HepG2 (cell line): ENCODE measurements around the gene TBC1D1.

Experiments used
- BRCA1 ChIP-seq: sonication (generic); formaldehyde crosslinking; IDR thresholded peaks from 2 replicates; pipeline ENCODE4 v1.4.0; 2020; ENCODE audit warnings: missing genetic modification reagents
- GZF1 ChIP-seq: sonication (generic); formaldehyde crosslinking; IDR thresholded peaks from 2 replicates; pipeline ENCODE4 v1.5.1; 2020; ENCODE audit warnings: mild to moderate bottlenecking, missing genetic modification reagents
- HDAC1 ChIP-seq: sonication (generic); formaldehyde crosslinking; IDR thresholded peaks from 2 replicates; pipeline ENCODE4 v1.5.1; 2020; ENCODE audit warnings: mild to moderate bottlenecking, missing genetic modification reagents
- HIVEP1 ChIP-seq: sonication (generic); formaldehyde crosslinking; IDR thresholded peaks from 2 replicates; pipeline ENCODE4 v1.4.0; 2020; ENCODE audit warnings: mild to moderate bottlenecking, missing genetic modification reagents
- KDM1A ChIP-seq: IDR thresholded peaks from 2 replicates; pipeline ENCODE4 v1.6.1; 2016; ENCODE audit warnings: missing compliant biosample characterization
- POLR2A ChIP-seq, 2 experiments: IDR thresholded peaks; 2 replicates each; pipeline ENCODE4 v1.6.1; 2011; ENCODE audit warnings: low read depth in 2 of 2, low read length in 2 of 2, mild to moderate bottlenecking in 1 of 2, moderate library complexity in 1 of 2; ENCODE audit not compliant: insufficient read depth in 1 of 2
- SAP130 ChIP-seq: IDR thresholded peaks from 2 replicates; pipeline ENCODE4 v1.6.1; 2016; ENCODE audit warnings: low read depth
- SNAI1 ChIP-seq: sonication (generic); formaldehyde crosslinking; IDR thresholded peaks from 2 replicates; pipeline ENCODE4 v1.5.0; 2020; ENCODE audit warnings: mild to moderate bottlenecking, missing genetic modification reagents, borderline replicate concordance
- SOX6 ChIP-seq, 2 experiments: fragments of 450-650 bp in 1 of 2; sonication (generic) in 1 of 2; formaldehyde crosslinking in 1 of 2; IDR thresholded peaks; 2 replicates each; pipeline versions ENCODE4 v1.4.0 to v1.6.1; 2017 to 2020; ENCODE audit warnings: antibody characterized with exemption in 1 of 2, mild to moderate bottlenecking in 1 of 2, missing genetic modification reagents in 1 of 2
- ZNF335 ChIP-seq: sonication (generic); formaldehyde crosslinking; IDR thresholded peaks from 2 replicates; pipeline ENCODE4 v1.4.0; 2020; ENCODE audit warnings: missing genetic modification reagents
- ZNF569 ChIP-seq: sonication (generic); formaldehyde crosslinking; IDR thresholded peaks from 2 replicates; pipeline ENCODE4 v1.5.0; 2020; ENCODE audit warnings: mild to moderate bottlenecking, missing genetic modification reagents, moderate library complexity, borderline replicate concordance
- TF ChIP-seq, protein P1 (sequence below), 2 experiments: IDR thresholded peaks; 2 replicates each; pipeline ENCODE4 v1.6.1; 2011 to 2012; ENCODE audit warnings: low read length in 2 of 2, borderline replicate concordance in 1 of 2, low read depth in 1 of 2, mild to moderate bottlenecking in 1 of 2, moderate library complexity in 1 of 2
- TF ChIP-seq, protein P2 (sequence below): sonication (generic); formaldehyde crosslinking; IDR thresholded peaks from 2 replicates; pipeline ENCODE4 v1.8.1; 2023; ENCODE audit warnings: mild to moderate bottlenecking, missing genetic modification reagents
- TF ChIP-seq, protein P3 (sequence below): sonication (generic); formaldehyde crosslinking; IDR thresholded peaks from 2 replicates; pipeline ENCODE4 v1.5.0; 2020; ENCODE audit warnings: mild to moderate bottlenecking, missing genetic modification reagents, moderate library complexity

DNA sequence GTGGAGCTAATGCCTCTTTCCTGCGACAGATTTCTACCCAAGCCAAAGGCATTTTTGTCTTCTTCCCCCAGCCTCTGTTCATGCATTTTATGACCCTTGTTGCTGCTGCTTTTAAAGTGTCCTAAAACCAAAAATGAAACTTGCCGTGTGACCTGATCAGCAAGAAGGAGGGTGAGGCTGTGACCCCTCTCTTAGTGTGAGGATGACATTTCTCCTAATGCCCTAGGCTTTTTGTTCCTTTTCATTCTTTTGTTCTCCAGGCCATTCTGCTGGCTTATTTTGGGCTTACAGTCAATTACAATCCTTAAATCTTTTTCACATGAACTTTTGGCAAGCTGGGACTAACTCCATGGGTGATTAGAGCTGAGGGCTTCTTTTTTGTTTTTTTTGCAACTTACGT, 103.7 kb downstream of the TBC1D1 start:
- TF ChIP-seq, protein P1, sequence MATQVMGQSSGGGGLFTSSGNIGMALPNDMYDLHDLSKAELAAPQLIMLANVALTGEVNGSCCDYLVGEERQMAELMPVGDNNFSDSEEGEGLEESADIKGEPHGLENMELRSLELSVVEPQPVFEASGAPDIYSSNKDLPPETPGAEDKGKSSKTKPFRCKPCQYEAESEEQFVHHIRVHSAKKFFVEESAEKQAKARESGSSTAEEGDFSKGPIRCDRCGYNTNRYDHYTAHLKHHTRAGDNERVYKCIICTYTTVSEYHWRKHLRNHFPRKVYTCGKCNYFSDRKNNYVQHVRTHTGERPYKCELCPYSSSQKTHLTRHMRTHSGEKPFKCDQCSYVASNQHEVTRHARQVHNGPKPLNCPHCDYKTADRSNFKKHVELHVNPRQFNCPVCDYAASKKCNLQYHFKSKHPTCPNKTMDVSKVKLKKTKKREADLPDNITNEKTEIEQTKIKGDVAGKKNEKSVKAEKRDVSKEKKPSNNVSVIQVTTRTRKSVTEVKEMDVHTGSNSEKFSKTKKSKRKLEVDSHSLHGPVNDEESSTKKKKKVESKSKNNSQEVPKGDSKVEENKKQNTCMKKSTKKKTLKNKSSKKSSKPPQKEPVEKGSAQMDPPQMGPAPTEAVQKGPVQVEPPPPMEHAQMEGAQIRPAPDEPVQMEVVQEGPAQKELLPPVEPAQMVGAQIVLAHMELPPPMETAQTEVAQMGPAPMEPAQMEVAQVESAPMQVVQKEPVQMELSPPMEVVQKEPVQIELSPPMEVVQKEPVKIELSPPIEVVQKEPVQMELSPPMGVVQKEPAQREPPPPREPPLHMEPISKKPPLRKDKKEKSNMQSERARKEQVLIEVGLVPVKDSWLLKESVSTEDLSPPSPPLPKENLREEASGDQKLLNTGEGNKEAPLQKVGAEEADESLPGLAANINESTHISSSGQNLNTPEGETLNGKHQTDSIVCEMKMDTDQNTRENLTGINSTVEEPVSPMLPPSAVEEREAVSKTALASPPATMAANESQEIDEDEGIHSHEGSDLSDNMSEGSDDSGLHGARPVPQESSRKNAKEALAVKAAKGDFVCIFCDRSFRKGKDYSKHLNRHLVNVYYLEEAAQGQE (IDR thresholded peaks at IDR 0.05; ENCODE audit: borderline replicate concordance in 1 of 2, low read depth in 1 of 2, low read length in 2 of 2) = no peak
- no peak for TF ChIP-seq HDAC1
- no peak for TF ChIP-seq GZF1 (CRISPR knock-in tag)
- no peak for TF ChIP-seq SNAI1 (CRISPR knock-in tag)
- TF ChIP-seq POLR2A (IDR thresholded peaks at IDR 0.05; ENCODE audit: insufficient read depth in 1 of 2, low read depth in 2 of 2, low read length in 2 of 2) = no peak
- TF ChIP-seq SOX6 (IDR thresholded peaks at IDR 0.05) = no peak
- no peak for TF ChIP-seq SOX6 (CRISPR knock-in tag; IDR thresholded peaks at IDR 0.05)
- TF ChIP-seq, protein P2, sequence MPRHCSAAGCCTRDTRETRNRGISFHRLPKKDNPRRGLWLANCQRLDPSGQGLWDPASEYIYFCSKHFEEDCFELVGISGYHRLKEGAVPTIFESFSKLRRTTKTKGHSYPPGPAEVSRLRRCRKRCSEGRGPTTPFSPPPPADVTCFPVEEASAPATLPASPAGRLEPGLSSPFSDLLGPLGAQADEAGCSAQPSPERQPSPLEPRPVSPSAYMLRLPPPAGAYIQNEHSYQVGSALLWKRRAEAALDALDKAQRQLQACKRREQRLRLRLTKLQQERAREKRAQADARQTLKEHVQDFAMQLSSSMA (CRISPR knock-in tag) = no peak
- TF ChIP-seq SAP130 (CRISPR knock-in tag) = no peak
- TF ChIP-seq BRCA1 (CRISPR knock-in tag) = no peak
- no peak for TF ChIP-seq ZNF335
- TF ChIP-seq HIVEP1 (CRISPR knock-in tag) = no peak
- no peak for TF ChIP-seq KDM1A (CRISPR knock-in tag)
- TF ChIP-seq, protein P3, sequence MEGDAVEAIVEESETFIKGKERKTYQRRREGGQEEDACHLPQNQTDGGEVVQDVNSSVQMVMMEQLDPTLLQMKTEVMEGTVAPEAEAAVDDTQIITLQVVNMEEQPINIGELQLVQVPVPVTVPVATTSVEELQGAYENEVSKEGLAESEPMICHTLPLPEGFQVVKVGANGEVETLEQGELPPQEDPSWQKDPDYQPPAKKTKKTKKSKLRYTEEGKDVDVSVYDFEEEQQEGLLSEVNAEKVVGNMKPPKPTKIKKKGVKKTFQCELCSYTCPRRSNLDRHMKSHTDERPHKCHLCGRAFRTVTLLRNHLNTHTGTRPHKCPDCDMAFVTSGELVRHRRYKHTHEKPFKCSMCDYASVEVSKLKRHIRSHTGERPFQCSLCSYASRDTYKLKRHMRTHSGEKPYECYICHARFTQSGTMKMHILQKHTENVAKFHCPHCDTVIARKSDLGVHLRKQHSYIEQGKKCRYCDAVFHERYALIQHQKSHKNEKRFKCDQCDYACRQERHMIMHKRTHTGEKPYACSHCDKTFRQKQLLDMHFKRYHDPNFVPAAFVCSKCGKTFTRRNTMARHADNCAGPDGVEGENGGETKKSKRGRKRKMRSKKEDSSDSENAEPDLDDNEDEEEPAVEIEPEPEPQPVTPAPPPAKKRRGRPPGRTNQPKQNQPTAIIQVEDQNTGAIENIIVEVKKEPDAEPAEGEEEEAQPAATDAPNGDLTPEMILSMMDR = no peak
- TF ChIP-seq ZNF569 = no peak
